PC-3 (cell line): ENCODE results near the gene L3MBTL4. TPM values are rescaled to one million over a fixed set of nuclear protein-coding genes. Genes with fewer than 3 reads are reported as not detected.

Experiments
- ATAC-seq: fragments of 200-7000 bp; cut with Tn5 transposase; 2 replicates; pipeline ENCODE4 v1.9.1; 2020; ENCODE audit warnings: mild to moderate bottlenecking, moderate library complexity
- BruUV-seq: library from RNA; stranded (reverse); fragments of 400-500 nt; replicated peaks from 2 replicates; lab custom pipeline; 2021; lab: Mats Ljungman, UMichigan
- CTCF ChIA-PET: fragments of 300-600 bp; sonication (Branson Sonifier 250); formaldehyde crosslinking; loops from one replicate; lab custom pipeline; 2022; ENCODE audit warnings: antibody characterized with exemption; lab: Charles Lee
- POLR2A ChIA-PET: fragments of 300-600 bp; sonication (Branson Sonifier 250); formaldehyde crosslinking; loops from one replicate; lab custom pipeline; 2022; ENCODE audit warnings: antibody characterized with exemption; ENCODE audit not compliant: unreplicated experiment; lab: Charles Lee
- DNase-seq: peaks from one replicate; pipeline ENCODE4 v3.0.0-alpha.2; 2015
- H2AFZ ChIP-seq: fragments of 300-600 bp; sonication (generic); 2 replicates; pipeline ENCODE4 v1.6.0; 2016; ENCODE audit warnings: antibody characterized with exemption, low read length
- H3F3A ChIP-seq: fragments of 300-600 bp; sonication (generic); one replicate; pipeline ENCODE4 v1.6.0; 2017; ENCODE audit warnings: antibody characterized with exemption, low read length, control low read depth, mild to moderate bottlenecking; ENCODE audit not compliant: unreplicated experiment
- H3K27ac ChIP-seq: fragments of 300-600 bp; sonication (generic); 2 replicates; pipeline ENCODE4 v1.5.1; 2016; ENCODE audit warnings: mild to moderate bottlenecking, low read length
- H3K27me3 ChIP-seq: fragments of 300-600 bp; sonication (generic); 2 replicates; pipeline ENCODE4 v1.6.1; 2016; ENCODE audit warnings: low read length, mixed read lengths
- H3K36me3 ChIP-seq: fragments of 300-600 bp; sonication (generic); 2 replicates; pipeline ENCODE4 v1.6.1; 2016; ENCODE audit warnings: low read depth, mixed run types, low read length, mixed read lengths
- H3K4me1 ChIP-seq: fragments of 300-600 bp; sonication (generic); 2 replicates; pipeline ENCODE4 v1.5.1; 2016; ENCODE audit warnings: low read length; ENCODE audit not compliant: insufficient read depth
- H3K4me2 ChIP-seq: fragments of 300-600 bp; sonication (generic); 2 replicates; pipeline ENCODE4 v1.6.0; 2016; ENCODE audit warnings: low read length
- H3K4me3 ChIP-seq: fragments of 300-600 bp; sonication (generic); 2 replicates; pipeline ENCODE4 v1.5.1; 2016; ENCODE audit warnings: mild to moderate bottlenecking, low read length, mixed read lengths
- H3K79me2 ChIP-seq: fragments of 300-600 bp; sonication (generic); 2 replicates; pipeline ENCODE4 v1.6.1; 2017; ENCODE audit warnings: low read length, mixed read lengths
- H3K9ac ChIP-seq: fragments of 300-600 bp; sonication (generic); 2 replicates; pipeline ENCODE4 v1.6.0; 2016; ENCODE audit warnings: mild to moderate bottlenecking, low read length
- H3K9me2 ChIP-seq: fragments of 300-600 bp; sonication (generic); replicated peaks from 2 replicates; pipeline ENCODE4 v1.6.1; 2016; ENCODE audit warnings: mixed run types, low read length, mixed read lengths
- H3K9me3 ChIP-seq: fragments of 300-600 bp; sonication (generic); 2 replicates; pipeline ENCODE4 v1.6.1; 2016; ENCODE audit warnings: low read length, mixed read lengths
- H4K20me1 ChIP-seq: fragments of 300-600 bp; sonication (generic); 2 replicates; pipeline ENCODE4 v1.6.1; 2016; ENCODE audit warnings: low read length, mixed read lengths
- EZH2 ChIP-seq: fragments of 300-600 bp; sonication (generic); IDR thresholded peaks from one replicate; pipeline ENCODE4 v1.6.1; 2017; ENCODE audit warnings: antibody characterized with exemption, mild to moderate bottlenecking, low read length; ENCODE audit not compliant: unreplicated experiment
- EZH2phosphoT487 ChIP-seq: fragments of 300-600 bp; sonication (generic); IDR thresholded peaks from 2 replicates; pipeline ENCODE4 v1.6.1; 2018; ENCODE audit warnings: mild to moderate bottlenecking, antibody characterized with exemption, low read length, borderline replicate concordance
- intact Hi-C: fragments of 100-400 bp; cut with micrococcal nuclease; formaldehyde crosslinking; loops from 2 replicates; pipeline ENCODE4 v1.9.0; 2023
- total RNA-seq: library from RNA; depleted of rRNA; stranded (reverse); fragments of >200 nt; gene quantifications from 2 replicates; pipeline ENCODE4 v1.2.3, GENCODE V29; 2014
- TF ChIP-seq, protein P1 (sequence below): fragments of 300-600 bp; sonication (generic); conservative IDR thresholded peaks from 2 replicates; pipeline ENCODE4 v1.5.1; 2017; ENCODE audit warnings: antibody characterized with exemption, low read depth, mild to moderate bottlenecking, low read length

The L3MBTL4 gene
- total RNA-seq, 1 experiment from 2014 or later: 0.47 TPM

GRCh38 chr18:6341303-6341702 is 73.4 kb downstream of the L3MBTL4 start:
- no peaks in the 10 kb centered on the region for H3K27me3 ChIP-seq
- POLR2A ChIA-PET: no interaction called here
- intact Hi-C loops: no loop called here

DNA sequence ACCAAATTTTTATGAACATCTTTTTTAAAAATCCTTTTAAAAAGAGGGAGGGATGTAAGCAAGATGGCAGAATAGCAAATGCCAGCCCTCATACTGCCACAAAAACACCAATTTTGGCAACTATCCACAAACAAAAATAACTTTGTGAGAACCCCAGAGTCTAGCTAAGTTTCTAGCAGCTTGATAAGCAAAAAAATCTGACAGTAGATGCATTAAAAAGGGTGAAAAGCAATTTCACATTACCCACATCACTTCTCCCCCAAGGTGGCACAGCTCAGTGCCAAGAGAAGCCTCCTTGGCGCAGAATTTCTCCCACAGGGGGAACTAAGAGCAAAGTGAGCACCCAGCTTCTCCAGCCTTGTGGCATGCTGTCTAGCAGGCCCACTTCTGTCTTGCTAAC is 74.6 kb downstream of the L3MBTL4 start:
- ATAC-seq (no peak), DNase-seq (no peak)
- Histone ChIP-seq H3F3A (no peaks in the 10 kb centered on the region), H3K9me3 (0 out of 2 replicates have a peak, but pooled peaks cover 5% of the 10 kb centered on the region), H4K20me1 (no peaks in the 10 kb centered on the region), H3K4me1 (no peaks in the 10 kb centered on the region), H2AFZ (no peak overlapping the region), H3K27me3 (no peaks in the 10 kb centered on the region), H3K79me2 (no peaks in the 10 kb centered on the region), H3K4me2 (no peak overlapping the region), H3K4me3 (no peak overlapping the region), H3K9me2 (no peaks in the 10 kb centered on the region), H3K36me3 (no peaks in the 10 kb centered on the region; the same call in 1 of the 2 replicates), H3K27ac (no peak overlapping the region), H3K9ac (no peak overlapping the region)
- POLR2A ChIA-PET: no interaction called here
- CTCF ChIA-PET: interaction anchor here (0.6 kb wide), 1 partner anchor 78 kb away, joined by 5 read pairs; no protein-coding TSS in a partner anchor
- intact Hi-C loops: no loop called here
- no TSS peak for BruUV-seq
- no peak for TF ChIP-seq EZH2
- no peak for TF ChIP-seq EZH2phosphoT487
- TF ChIP-seq, protein P1, sequence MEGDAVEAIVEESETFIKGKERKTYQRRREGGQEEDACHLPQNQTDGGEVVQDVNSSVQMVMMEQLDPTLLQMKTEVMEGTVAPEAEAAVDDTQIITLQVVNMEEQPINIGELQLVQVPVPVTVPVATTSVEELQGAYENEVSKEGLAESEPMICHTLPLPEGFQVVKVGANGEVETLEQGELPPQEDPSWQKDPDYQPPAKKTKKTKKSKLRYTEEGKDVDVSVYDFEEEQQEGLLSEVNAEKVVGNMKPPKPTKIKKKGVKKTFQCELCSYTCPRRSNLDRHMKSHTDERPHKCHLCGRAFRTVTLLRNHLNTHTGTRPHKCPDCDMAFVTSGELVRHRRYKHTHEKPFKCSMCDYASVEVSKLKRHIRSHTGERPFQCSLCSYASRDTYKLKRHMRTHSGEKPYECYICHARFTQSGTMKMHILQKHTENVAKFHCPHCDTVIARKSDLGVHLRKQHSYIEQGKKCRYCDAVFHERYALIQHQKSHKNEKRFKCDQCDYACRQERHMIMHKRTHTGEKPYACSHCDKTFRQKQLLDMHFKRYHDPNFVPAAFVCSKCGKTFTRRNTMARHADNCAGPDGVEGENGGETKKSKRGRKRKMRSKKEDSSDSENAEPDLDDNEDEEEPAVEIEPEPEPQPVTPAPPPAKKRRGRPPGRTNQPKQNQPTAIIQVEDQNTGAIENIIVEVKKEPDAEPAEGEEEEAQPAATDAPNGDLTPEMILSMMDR: no peak

More at GRCh38 chr18:6341303-6341702, 73.4 kb downstream of the L3MBTL4 start:
- no peak overlapping the region for H2AFZ ChIP-seq
- H3K36me3 ChIP-seq: no peaks in the 10 kb centered on the region; the same call in 1 of the 2 replicates
- no peaks in the 10 kb centered on the region for H4K20me1 ChIP-seq
- TF ChIP-seq EZH2phosphoT487 (no peak), EZH2 (no peak)
- TF ChIP-seq, protein P1: no peak
- H3F3A ChIP-seq: no peaks in the 10 kb centered on the region
- CTCF ChIA-PET: no interaction called here
- no peaks in the 10 kb centered on the region for H3K9me2 ChIP-seq
- H3K4me2 ChIP-seq: no peak overlapping the region
- no peak for DNase-seq
- no peak for ATAC-seq
- BruUV-seq: no TSS peak
- 0 out of 2 replicates have a peak, but pooled peaks cover 5% of the 10 kb centered on the region for H3K9me3 ChIP-seq
- no peak overlapping the region for H3K4me3 ChIP-seq
- no peak overlapping the region for H3K9ac ChIP-seq
- H3K79me2 ChIP-seq: no peaks in the 10 kb centered on the region
- no peak overlapping the region for H3K27ac ChIP-seq
- no peaks in the 10 kb centered on the region for H3K4me1 ChIP-seq

GRCh38 chr18:6336239-6336638 is 78.5 kb downstream of the L3MBTL4 start:
- Histone ChIP-seq H3K79me2 (no peaks in the 10 kb centered on the region), H3K4me1 (no peaks in the 10 kb centered on the region), H3K9ac (no peak overlapping the region), H3K27me3 (no peaks in the 10 kb centered on the region), H3K4me3 (no peak overlapping the region), H3K9me2 (no peaks in the 10 kb centered on the region), H3K9me3 (no peaks in the 10 kb centered on the region), H3K4me2 (no peak overlapping the region), H4K20me1 (no peaks in the 10 kb centered on the region), H3K27ac (no peak overlapping the region), H2AFZ (no peak overlapping the region), H3F3A (no peaks in the 10 kb centered on the region), H3K36me3 (no peaks in the 10 kb centered on the region)
- DNase-seq (no peak), ATAC-seq (no peak)
- POLR2A ChIA-PET: no interaction called here
- no TSS peak for BruUV-seq
- intact Hi-C loops: no loop called here
- TF ChIP-seq, protein P1: no peak
- TF ChIP-seq EZH2: no peak
- no peak for TF ChIP-seq EZH2phosphoT487
- CTCF ChIA-PET: no interaction called here
